ENCODE measurements around the gene PEX12. TPM values are rescaled to one million over a fixed set of nuclear protein-coding genes. Genes with fewer than 3 reads are reported as not detected.
"Not testable (repeated sequence)": the region's sequence is repeated elsewhere in the genome, so short reads cannot be mapped to it uniquely, and the experiment has no call there.

Gene PEX12
- total RNA-seq, 1 experiment from 2014 or later, result 9.4 TPM

GRCh38 chr17:35596072-35596471, 17.7 kb upstream of the PEX12 start:
- no peaks in the 10 kb centered on the region for H3K27me3 ChIP-seq
- DNase-seq, result no peak
- H3K4me3 ChIP-seq, result no peak overlapping the region
- no peaks in the 10 kb centered on the region for H3K9me3 ChIP-seq (replicated peaks)
- H3K27ac ChIP-seq, result no peak overlapping the region
- no peaks in the 10 kb centered on the region for H3K4me1 ChIP-seq
- H3K36me3 ChIP-seq, result peaks cover 48% of the 10 kb centered on the region

DNA sequence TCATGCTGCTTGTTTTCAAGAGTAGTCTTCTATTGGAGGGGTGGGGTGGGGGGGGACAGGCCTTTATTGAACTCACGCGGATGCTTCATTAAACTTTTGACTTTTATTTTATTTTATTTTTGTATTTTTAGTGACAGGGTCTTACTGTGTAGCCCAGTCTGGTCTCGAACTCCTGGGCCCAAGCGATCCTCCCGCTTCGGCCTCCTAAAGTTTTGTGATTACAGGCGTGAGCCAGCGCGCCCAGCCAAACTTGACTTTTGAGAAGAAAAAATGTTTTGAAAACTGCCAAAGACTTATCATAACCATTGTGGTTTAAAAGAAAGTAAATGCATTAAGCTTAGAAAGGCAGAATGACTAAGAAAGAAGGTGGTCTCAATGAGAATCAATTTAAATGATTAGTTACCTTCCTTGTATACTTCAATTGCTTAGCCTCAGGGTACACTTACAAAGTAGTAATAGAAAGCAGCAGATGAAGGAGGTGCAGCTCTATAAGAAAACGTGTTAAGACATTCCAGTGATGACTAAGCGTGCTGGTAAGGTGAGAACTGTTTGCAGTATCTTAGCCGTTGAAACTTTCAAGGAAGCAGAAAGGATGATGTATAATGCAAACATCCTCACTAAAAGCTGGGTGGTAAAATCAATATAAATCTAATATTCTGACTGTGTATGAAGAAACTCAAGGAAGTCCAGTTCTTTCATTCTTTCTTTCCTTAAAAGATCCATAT, 10.0 kb upstream of the PEX12 start:
- Histone ChIP-seq H3K27ac (no peak overlapping the region; the same call in 1 of the 2 replicates), H3K9me3 (replicated peaks) (no peaks in the 10 kb centered on the region), H3K4me3 (peak overlapping the region; percentile 94), H3K36me3 (no peaks in the 10 kb centered on the region; the same call in 1 of the 2 replicates), H3K27me3 (no peaks in the 10 kb centered on the region), H3K4me1 (peaks cover 13% of the 10 kb centered on the region)
- no peak for DNase-seq

DNA sequence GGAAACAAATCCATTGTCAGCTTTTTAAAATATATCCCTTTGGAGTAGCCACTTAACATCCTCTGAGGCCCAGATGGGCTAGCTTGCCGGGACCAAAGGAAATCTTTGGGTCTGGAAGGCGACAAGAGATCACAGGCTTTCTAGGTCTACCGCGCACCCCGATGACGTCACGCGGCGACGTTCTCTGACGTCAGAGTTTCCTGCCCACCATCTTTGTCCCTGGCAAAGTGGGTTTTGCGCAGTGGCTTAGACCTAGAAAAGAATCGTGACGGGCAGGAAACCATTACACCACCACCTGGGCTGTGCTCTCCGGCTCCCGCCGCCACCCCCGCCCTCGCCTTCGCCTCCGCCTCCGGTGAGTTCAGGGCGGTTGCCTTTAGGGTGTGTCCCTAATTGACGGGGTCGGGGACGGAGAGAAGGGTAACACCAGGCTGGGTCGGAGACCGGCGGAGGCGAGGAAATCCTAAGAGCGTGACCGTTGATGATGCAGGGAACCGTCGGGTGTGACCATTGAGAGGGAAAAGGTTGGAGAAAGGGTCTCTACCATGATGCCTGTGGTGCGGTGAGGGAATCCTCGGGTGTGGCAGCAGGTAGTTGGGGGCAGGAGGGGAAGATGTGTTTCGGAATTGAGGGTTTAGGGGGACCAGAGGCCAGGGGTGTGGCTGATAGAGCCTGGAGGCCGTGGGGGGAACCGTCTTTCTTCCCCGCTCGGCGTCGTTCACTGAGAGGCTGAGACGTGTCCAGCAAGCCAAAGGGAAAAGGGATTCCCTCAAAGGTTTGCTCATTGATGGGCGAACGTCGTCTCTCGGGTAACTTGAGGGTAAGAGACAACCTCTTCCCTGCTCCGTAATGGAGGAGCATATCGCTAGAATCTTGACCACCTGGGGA, 8.9 kb upstream of the PEX12 start, which contains the start of gene AP2B1:
AP2B1 (plus strand) TSS at position 249 of the 888 bp plus-strand sequence. CDS start 6,709 bp downstream, outside the sequence.
- H3K4me3 ChIP-seq, result peak within 1 kb of the TSS; percentile 94
- no peaks in the 10 kb centered on the region for H3K9me3 ChIP-seq (replicated peaks)
- peak; percentile 94 to 98 for DNase-seq
- H3K27me3 ChIP-seq, result no peaks in the 10 kb centered on the region
- peaks cover 13% of the 10 kb centered on the region for H3K4me1 ChIP-seq
- H3K36me3 ChIP-seq, result no peaks in the 10 kb centered on the region; the same call in 1 of the 2 replicates
- H3K27ac ChIP-seq, result peak within 1 kb of the TSS; percentile 94

GRCh38 chr17:35586569-35587073, 8.2 kb upstream of the PEX12 start:
- H3K36me3 ChIP-seq, result no peaks in the 10 kb centered on the region; the same call in 1 of the 2 replicates
- H3K27ac ChIP-seq, result peak overlapping the region; percentile 94
- DNase-seq, result no peak
- peak overlapping the region; percentile 94 for H3K4me3 ChIP-seq
- H3K4me1 ChIP-seq, result peaks cover 13% of the 10 kb centered on the region
- no peaks in the 10 kb centered on the region for H3K9me3 ChIP-seq (replicated peaks)
- no peaks in the 10 kb centered on the region for H3K27me3 ChIP-seq

- H3K36me3 ChIP-seq, result no peaks in the 10 kb centered on the region
- peaks cover 6% of the 10 kb centered on the region for H3K4me1 ChIP-seq
- H3K9me3 ChIP-seq (replicated peaks), result no peaks in the 10 kb centered on the region
- H3K27ac ChIP-seq, result no peak overlapping the region
- no peaks in the 10 kb centered on the region for H3K27me3 ChIP-seq
- no peak overlapping the region for H3K4me3 ChIP-seq
- DNase-seq, result no peak
Observed at GRCh38 chr17:35584061-35584460, 5.7 kb upstream of the PEX12 start.

GRCh38 chr17:35578929-35579432, 610 bp upstream of the PEX12 start:
- Histone ChIP-seq H3K4me3 (peak overlapping the region; percentile 76), H3K4me1 (no peaks in the 10 kb centered on the region), H3K27me3 (no peaks in the 10 kb centered on the region), H3K36me3 (peaks cover 3% of the 10 kb centered on the region; the same call in 1 of the 2 replicates), H3K9me3 (replicated peaks) (no peaks in the 10 kb centered on the region), H3K27ac (peak overlapping the region; percentile 54)
- no peak for DNase-seq

DNA sequence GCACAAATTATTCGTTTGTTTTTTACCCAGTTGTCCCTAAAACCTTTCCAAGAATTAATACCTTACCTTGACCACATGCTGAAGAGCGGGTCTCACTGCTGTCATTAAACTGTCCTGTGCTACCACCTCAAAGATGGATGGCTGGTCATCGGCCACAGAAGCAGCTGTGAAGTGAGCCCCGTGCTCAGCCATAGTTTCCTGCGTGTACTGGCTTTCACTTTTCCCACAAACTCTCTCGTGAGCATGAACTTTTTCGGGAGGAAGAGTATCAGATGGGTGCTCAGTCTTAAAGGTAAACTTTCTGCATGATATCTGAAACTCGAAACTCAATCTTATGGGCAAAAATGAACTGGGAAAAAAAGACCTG, 558 bp downstream of the PEX12 start:
- peaks cover 3% of the 10 kb centered on the region; the same call in 1 of the 2 replicates for H3K36me3 ChIP-seq
- H3K4me1 ChIP-seq, result no peaks in the 10 kb centered on the region
- H3K27ac ChIP-seq, result peak overlapping the region; percentile 54
- no peaks in the 10 kb centered on the region for H3K9me3 ChIP-seq (replicated peaks)
- peak overlapping the region; percentile 76 for H3K4me3 ChIP-seq
- peak in 1 of 2 experiments; percentile 29 for DNase-seq
- no peaks in the 10 kb centered on the region for H3K27me3 ChIP-seq

DNA sequence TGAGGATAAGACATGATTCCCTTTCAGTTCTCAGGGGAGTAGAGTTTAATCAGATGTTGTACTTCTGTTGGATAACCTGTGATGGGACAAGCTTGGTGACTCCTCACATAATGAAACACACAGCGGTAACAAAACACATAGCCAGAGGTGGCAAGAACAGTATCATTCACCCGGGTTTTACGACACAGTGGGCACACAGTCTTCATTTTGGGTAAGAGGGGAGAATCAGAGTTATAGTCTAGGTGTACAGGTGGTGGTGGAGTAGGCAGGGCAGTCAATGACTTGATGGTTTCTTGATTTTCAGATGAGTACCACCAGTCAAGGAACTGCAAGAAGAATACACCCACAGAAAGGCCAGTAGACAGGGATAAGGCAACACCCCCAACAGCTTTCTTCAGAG, 2.6 kb downstream of the PEX12 start:
- no peaks in the 10 kb centered on the region for H3K9me3 ChIP-seq (replicated peaks)
- no peak overlapping the region for H3K4me3 ChIP-seq
- H3K36me3 ChIP-seq, result peaks cover 3% of the 10 kb centered on the region; the same call in 1 of the 2 replicates
- no peaks in the 10 kb centered on the region for H3K27me3 ChIP-seq
- no peaks in the 10 kb centered on the region for H3K4me1 ChIP-seq
- no peak for DNase-seq
- H3K27ac ChIP-seq, result no peak overlapping the region

GRCh38 chr17:35569405-35569804, 9.0 kb downstream of the PEX12 start:
- H3K27me3 ChIP-seq, result no peaks in the 10 kb centered on the region
- H3K4me1 ChIP-seq, result no peaks in the 10 kb centered on the region; the same call in 1 of the 2 replicates
- H3K36me3 ChIP-seq, result peaks cover 2% of the 10 kb centered on the region; the same call in 1 of the 2 replicates
- no peaks in the 10 kb centered on the region for H3K9me3 ChIP-seq (replicated peaks)
- H3K27ac ChIP-seq, result no peak overlapping the region
- no peak for DNase-seq
- no peak overlapping the region for H3K4me3 ChIP-seq

GRCh38 chr17:35568561-35568960, 9.8 kb downstream of the PEX12 start:
- Histone ChIP-seq H3K27me3 (no peaks in the 10 kb centered on the region; the same call in 1 of the 2 replicates), H3K4me1 (no peaks in the 10 kb centered on the region; the same call in 1 of the 2 replicates), H3K36me3 (no peaks in the 10 kb centered on the region), H3K4me3 (peak overlapping the region; percentile 65), H3K27ac (no peak overlapping the region; the same call in 1 of the 2 replicates), H3K9me3 (replicated peaks) (no peaks in the 10 kb centered on the region)
- peak; percentile 17 to 35 for DNase-seq

GRCh38 chr17:35566968-35567367, 11.4 kb downstream of the PEX12 start:
- peak overlapping the region; percentile 65 for H3K4me3 ChIP-seq
- H3K27ac ChIP-seq, result no peak overlapping the region
- H3K4me1 ChIP-seq, result no peaks in the 10 kb centered on the region; the same call in 1 of the 2 replicates
- H3K36me3 ChIP-seq, result no peaks in the 10 kb centered on the region
- DNase-seq, result no peak
- no peaks in the 10 kb centered on the region; the same call in 1 of the 2 replicates for H3K27me3 ChIP-seq
- no peaks in the 10 kb centered on the region for H3K9me3 ChIP-seq (replicated peaks)

DNA sequence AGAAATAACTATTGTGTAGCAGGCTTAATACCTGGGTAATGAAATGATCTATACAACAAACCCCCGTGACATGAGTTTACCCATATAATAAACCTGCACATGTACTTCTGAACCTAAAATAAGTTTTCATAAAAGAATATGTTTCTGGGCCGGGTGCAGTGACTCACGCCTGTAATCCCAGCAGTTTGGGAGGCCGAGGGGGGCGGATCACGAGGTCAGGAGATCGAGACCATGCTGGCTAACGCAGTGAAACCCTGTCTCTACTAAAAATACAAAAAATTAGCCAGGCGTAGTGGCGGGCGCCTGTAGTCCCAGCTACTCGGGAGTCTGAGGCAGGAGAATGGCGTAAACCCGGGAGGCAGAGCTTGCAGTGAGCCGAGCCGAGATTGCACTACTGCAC, 15.2 kb downstream of the PEX12 start:
- not testable (repeated sequence) for H3K9me3 ChIP-seq (replicated peaks); H3K36me3 ChIP-seq; H3K4me1 ChIP-seq; H3K4me3 ChIP-seq; H3K27ac ChIP-seq; H3K27me3 ChIP-seq; DNase-seq

DNA sequence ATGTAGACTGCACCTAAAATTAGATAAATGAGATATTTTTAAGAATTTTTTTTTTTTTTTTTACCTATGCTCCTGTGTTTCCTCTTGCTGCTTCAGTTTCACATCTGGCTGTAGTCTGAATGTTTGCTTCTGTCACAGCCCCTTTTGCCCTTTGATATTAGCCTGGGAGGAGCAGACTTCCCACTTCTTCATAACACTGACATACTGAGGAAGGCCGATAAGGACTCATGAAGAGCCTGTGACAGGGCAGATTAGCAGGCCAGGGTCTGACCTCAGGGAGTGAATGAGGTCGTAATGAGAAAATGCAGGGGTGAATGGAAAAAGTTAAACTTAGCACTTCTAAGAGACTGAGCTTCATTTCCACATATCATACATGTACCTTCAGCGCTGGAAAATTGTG, 17.7 kb downstream of the PEX12 start, which contains the start of gene SLFN14:
SLFN14 (minus strand) TSS at position 117 of the 400 bp plus-strand sequence. CDS start 2,757 bp downstream, outside the sequence.
- no peaks in the 10 kb centered on the region for H3K9me3 ChIP-seq (replicated peaks)
- H3K36me3 ChIP-seq, result no peaks in the 10 kb centered on the region
- H3K4me3 ChIP-seq, result no peak within 1 kb of the TSS
- H3K27me3 ChIP-seq, result peaks cover 13% of the 10 kb centered on the region
- no peak within 1 kb of the TSS for H3K27ac ChIP-seq
- no peaks in the 10 kb centered on the region for H3K4me1 ChIP-seq
- no peak for DNase-seq

DNA sequence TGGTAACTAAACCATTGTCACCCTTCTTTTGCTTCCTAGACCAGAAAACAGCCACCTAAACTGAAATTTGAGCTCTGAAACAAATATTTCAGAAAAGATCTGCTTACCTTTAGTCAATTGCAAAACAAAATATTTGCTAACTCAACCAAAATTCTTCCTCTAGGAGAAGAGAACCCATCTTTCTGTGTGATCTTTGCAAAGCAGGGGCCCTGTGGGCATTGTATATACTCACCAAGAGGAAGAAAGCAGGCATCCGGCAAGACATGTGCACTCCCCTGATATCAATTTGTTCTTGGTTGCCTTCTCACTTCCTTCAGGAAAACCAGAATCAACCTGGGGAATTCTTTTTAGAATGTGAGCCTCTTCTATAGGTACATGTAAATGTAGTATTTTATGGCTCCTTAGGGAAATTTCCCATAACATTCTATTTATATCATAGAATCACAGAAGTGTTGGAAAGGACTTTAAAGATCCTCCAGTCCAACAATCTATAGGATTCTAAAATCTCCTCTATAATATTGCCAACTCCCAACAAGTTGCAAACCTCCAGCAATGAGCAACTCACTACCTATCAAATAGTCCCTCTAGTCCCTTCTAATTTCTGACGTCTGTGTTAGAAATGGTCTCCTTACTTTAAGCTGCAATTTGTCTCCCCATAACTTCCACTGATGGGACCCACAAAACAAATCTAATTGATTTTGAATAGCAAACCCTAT, 18.7 kb downstream of the PEX12 start:
- no peaks in the 10 kb centered on the region for H3K9me3 ChIP-seq (replicated peaks)
- no peaks in the 10 kb centered on the region for H3K4me1 ChIP-seq
- H3K36me3 ChIP-seq, result no peaks in the 10 kb centered on the region
- H3K27me3 ChIP-seq, result peaks cover 13% of the 10 kb centered on the region
- DNase-seq, result no peak
- no peak overlapping the region for H3K4me3 ChIP-seq
- no peak overlapping the region for H3K27ac ChIP-seq
